GM10266 (cell line): ENCODE measurements around the gene TEKT4.
"Not testable (repeated sequence)": the region's sequence is repeated elsewhere in the genome, so short reads cannot be mapped to it uniquely, and the experiment has no call there.

Source experiments
- DNase-seq: peaks from one replicate; pipeline ENCODE4 v3.0.0; 2012; ENCODE audit errors: extremely low spot score
- TF ChIP-seq, protein P1 (sequence below): IDR thresholded peaks from 2 replicates; pipeline ENCODE4 v1.5.1; 2012; ENCODE audit warnings: mild to moderate bottlenecking, low read depth; ENCODE audit not compliant: control insufficient read depth, insufficient read depth; ENCODE audit errors: missing control alignments

The TEKT4 gene

DNA sequence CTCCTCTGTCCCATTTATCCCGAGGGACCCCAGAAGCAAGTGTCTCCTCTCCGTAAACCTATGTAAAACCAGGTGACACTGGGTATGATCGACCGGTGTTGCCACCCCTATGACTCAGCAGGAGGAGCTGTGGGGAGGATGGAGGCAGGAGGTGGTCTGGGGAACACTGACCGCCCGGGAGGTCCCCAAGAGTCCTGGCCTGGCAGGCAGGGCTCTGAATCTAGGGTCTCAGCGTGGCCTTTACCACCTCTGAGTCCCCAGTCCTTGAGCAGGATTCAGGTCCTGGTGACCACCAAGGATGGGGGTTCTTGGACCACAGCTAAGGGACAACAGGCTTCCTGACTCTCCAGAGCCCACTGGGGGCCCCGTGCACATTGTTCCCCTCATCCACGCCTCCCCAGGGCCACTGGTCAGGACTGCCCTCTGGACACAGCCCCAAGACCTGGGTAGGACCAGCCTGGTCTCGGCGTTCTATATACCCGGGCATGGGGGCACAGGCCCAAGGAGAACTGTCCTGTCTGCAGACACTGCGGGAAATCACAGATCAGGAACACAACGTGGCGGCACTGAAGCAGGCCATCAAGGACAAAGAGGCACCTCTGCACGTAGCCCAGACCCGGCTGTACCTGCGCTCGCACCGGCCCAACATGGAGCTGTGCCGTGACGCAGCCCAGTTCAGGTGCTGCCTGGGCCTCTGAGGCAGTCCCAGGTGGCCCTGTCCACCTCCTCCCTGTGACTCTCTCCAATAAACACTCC is 4.0 kb downstream of the TEKT4 start:
- DNase-seq, result no peak
- TF ChIP-seq, protein P1, sequence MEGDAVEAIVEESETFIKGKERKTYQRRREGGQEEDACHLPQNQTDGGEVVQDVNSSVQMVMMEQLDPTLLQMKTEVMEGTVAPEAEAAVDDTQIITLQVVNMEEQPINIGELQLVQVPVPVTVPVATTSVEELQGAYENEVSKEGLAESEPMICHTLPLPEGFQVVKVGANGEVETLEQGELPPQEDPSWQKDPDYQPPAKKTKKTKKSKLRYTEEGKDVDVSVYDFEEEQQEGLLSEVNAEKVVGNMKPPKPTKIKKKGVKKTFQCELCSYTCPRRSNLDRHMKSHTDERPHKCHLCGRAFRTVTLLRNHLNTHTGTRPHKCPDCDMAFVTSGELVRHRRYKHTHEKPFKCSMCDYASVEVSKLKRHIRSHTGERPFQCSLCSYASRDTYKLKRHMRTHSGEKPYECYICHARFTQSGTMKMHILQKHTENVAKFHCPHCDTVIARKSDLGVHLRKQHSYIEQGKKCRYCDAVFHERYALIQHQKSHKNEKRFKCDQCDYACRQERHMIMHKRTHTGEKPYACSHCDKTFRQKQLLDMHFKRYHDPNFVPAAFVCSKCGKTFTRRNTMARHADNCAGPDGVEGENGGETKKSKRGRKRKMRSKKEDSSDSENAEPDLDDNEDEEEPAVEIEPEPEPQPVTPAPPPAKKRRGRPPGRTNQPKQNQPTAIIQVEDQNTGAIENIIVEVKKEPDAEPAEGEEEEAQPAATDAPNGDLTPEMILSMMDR, result no peak

- DNase-seq, result no peak
- TF ChIP-seq, protein P1, result no peak
Observed at GRCh38 chr2:94875820-94876522, 4.7 kb downstream of the TEKT4 start.

DNA sequence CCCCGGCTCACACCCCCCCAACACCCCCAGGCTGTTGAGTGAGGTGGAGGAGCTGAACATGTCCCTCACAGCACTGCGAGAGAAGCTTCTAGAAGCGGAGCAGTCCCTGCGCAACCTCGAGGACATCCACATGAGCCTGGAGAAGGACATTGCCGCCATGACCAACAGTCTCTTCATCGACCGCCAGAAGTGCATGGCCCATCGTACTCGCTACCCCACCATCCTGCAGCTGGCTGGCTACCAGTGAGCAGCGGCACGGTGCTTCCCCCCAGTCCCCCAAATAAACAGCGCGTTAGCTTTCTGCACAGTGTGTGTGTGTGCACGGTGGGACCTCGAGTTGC is 5.3 kb downstream of the TEKT4 start:
- DNase-seq, result no peak
- TF ChIP-seq, protein P1, result no peak

GRCh38 chr2:94877129-94877528 is 5.9 kb downstream of the TEKT4 start:
- TF ChIP-seq, protein P1, result no peak
- DNase-seq, result no peak

DNA sequence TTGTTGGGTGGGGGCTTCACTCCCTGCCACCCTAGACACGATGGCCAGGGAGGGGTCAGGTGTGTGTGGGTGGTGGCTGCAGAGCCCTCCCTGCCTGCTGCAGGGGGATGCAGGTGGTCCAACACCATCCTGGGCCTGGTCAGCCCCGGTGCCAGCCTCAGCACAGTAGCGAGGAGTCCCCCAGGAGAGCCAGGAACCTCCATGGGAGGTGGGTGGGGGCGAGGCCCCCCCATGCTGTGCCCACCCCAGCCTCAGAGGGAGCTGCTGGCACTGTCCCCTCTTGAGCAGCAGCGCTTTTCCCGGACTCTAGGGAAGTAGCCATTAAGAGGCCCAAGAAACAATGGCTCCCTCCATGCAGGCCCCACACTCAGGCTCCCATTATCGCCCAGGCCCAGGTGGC is 7.3 kb downstream of the TEKT4 start:
- DNase-seq, result not testable (repeated sequence)

GRCh38 chr2:94879314-94879981 is 8.2 kb downstream of the TEKT4 start:
- TF ChIP-seq, protein P1, result no peak
- DNase-seq, result no peak

GRCh38 chr2:94879982-94880377 is 8.8 kb downstream of the TEKT4 start:
- DNase-seq, result no peak
- TF ChIP-seq, protein P1, result no peak
